GM12874 (cell line): ENCODE measurements around the gene VENTX.

Source experiments
- TF ChIP-seq, protein P1 (sequence below): IDR thresholded peaks from 2 replicates; pipeline ENCODE4 v1.5.1; 2011; ENCODE audit warnings: low read depth, mild to moderate bottlenecking, control low read depth, low read length, moderate library complexity; ENCODE audit not compliant: insufficient read depth

The VENTX gene

DNA sequence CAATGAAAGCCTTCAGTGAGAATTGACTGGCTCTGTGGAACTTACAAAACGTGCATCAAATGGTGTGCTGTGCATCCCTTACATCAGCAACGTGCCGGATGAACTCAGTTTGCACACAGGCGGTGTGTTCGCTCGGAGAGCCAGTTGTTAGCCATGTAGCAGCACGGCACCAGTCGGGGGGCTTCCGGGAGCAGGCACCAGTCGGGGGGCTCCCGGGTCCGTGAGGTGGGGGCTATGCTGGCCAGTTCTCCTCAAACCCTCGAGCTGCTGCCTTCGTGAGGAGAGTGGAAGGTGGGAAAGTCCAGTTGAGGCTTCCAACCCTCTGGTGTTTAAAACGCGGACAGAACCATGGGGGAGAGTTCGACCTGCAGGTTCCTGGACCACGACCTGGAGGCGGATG, 42.6 kb upstream of the VENTX start:
- TF ChIP-seq, protein P1, sequence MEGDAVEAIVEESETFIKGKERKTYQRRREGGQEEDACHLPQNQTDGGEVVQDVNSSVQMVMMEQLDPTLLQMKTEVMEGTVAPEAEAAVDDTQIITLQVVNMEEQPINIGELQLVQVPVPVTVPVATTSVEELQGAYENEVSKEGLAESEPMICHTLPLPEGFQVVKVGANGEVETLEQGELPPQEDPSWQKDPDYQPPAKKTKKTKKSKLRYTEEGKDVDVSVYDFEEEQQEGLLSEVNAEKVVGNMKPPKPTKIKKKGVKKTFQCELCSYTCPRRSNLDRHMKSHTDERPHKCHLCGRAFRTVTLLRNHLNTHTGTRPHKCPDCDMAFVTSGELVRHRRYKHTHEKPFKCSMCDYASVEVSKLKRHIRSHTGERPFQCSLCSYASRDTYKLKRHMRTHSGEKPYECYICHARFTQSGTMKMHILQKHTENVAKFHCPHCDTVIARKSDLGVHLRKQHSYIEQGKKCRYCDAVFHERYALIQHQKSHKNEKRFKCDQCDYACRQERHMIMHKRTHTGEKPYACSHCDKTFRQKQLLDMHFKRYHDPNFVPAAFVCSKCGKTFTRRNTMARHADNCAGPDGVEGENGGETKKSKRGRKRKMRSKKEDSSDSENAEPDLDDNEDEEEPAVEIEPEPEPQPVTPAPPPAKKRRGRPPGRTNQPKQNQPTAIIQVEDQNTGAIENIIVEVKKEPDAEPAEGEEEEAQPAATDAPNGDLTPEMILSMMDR: no peak

DNA sequence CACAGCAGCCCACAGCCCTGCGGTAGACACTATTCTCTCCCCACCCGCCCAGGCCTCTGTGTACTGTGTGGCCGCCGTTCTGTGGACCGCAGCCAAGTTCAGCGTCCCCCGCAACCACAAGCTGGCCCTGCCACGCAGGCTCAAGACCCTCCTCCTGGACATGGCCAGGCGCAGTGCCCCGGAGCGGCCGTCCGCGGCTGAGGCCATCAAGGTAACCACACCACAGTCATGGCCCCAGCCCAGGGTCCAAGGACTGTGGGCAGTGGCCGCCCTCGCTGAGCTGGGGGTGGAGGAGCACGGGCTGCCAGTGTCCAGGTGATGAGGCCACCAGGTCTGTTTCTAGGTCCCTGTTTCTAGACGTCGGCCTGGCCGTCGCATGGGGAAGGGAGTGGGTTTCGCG, 42.0 kb upstream of the VENTX start:
- TF ChIP-seq, protein P1: no peak

DNA sequence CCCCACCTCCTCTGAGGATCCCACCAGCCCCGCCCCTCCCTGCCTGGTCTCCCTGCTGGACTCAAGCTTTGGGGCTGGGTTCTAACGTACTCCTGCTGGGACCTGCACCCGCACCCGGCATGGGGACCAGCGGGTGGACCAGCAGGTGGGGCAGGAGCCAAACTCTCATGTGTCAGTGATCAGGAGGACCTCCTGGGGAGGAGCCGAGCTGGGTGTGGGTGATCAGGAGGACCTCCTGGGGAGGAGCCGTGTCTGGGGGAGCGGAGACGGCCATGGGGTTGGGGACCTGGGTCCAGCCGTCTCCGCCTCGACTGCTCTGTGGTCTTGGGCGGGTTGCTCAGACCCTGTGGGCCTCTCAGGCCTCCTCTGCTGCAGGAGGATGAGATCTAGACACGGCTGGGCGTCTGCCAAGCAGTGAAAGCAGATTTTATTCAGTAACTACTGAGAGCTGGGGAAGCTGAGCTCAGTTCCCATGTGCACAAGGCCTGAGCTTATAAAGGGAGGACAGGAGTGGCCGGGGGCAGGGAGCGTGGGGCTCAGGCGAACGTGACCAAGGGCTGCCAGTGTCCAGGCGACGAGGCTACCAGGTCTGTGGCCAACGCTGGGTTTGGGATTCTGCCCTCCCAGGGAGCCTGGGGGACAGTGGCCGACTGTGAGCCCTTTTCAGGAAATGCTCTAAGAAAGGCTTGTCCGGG, 41.3 kb upstream of the VENTX start:
- TF ChIP-seq, protein P1: no peak

DNA sequence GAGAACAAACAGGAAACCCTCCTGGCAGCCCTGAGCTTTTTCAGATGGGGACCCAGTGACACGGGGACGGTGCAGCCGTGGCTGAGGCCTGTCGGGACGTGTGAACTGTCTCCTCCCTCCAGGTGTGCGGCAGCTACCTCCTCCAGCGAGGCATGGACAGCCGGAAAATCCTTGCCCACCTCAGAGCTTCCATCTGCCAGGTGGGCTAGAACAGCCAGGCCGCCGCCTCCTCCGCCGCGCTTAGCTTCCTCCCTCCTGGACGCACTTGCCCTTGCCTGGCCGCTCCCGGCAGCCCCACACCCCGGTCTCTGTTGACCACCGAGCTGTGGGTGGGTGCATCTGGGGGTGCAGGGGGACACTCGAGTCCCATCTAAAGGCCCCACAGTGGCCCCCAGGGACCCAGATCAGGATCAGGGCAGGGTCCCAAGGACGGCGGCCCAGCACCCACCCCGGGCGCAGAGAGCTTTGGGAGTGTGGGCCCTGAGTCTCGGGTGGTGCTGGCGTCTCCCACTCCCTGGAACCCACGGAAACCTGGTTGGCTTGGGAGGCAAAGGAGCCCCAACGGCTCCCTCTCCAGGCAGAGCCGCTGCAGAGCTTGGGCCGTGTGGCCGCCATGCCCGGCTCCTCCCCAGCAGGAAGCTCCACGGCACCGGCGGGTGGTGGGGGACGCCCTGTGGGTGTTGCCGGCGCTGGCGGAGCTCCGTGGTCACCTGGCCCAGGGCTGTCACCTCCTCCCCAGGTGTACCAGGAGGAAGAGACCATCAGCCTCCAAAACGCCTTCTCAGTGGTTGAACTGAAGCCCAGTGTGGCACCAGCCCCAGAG, 40.5 kb upstream of the VENTX start:
- TF ChIP-seq, protein P1: no peak

DNA sequence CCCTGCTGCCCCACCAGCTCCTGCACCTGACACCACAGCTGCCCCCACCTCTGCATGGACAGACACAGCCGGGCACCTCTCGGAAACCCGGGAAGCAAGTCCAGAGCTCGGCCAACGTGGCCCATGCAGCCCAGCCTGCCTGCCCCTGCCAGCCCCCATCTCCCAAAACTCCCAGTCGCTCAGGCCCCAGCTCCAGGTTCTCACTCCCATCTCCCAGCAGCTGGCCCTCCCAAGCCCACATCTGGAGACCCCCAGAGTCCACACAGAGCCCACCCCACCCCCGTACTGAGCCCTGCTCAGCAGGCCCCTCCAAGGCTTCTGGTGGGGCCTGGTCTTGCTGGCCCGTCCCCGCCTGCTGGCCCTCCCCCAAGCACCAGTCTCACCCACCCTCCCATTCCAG, 39.9 kb upstream of the VENTX start:
- TF ChIP-seq, protein P1: no peak

DNA sequence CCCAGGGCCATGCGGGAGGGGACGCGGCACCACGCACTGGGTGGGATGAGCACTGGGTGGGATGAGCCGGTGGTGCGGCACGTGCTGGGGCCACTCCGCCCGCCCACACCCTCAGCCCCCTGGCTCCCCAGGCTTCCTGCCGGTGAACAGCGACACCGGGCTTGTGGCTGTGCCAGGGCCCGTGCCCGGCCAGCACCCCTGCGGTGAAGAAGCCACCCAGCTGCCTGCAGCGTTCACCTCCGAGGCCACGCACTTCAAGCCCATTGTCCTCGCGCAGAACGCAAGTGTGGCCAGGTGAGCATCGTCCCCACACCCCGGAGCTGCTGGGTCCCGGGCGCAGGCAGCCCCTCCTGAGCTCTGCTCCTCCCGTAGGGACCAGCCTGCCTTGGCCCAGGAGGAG, 39.4 kb upstream of the VENTX start:
- TF ChIP-seq, protein P1: no peak

DNA sequence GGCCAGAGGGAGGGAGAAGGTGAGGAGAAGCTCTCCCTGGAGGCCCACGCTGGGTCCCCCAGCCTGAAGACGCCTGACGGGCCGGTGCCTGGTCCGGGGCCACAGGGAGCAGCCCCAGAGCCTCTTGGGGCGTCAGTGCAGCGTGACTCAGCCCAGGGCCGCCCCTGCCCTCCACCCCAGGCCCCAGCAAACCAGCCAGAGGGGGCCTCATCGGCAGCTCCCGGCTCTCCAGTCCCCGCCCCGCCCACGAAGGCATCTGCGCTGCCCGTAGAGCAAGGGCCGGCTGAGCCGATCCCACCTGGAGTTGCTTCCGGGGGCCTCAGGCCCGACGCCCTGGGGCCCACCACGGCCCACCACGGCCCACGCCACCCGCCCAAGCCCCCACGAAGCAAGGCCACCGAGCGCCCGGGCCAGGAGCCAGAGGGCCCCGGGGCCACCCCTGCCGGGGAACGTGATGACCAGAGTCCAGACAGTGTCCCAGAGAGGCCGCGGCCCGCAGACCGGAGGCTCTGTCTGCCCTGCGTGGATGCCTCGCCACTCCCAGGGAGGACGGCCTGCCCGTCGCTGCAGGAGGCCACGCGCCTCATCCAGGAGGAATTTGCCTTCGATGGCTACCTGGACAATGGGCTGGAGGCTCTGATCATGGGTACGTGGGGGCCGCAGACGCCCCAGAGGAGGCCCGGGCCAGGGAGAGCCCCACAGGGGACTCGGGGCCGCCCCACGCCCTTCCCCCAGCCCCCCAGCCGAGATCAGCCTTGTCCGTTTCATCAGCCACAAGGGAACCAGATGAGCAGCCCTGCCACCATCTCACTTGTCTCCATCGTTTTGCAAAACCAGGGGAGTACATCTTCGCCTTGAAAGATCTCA, 38.8 kb upstream of the VENTX start:
- TF ChIP-seq, protein P1: no peak
